IPS-NIHi11 (cell line): ENCODE measurements around the gene DOK4.

ENCODE experiments used
- DNase-seq: peaks from one replicate; pipeline ENCODE4 v3.0.0; 2012; ENCODE audit warnings: mixed read lengths, low spot score

DOK4 gene

GRCh38 chr16:57485916-57486857 is at the start of gene DOK4:
DOK4 (minus strand) TSS chr16:57486493; CDS start chr16:57479507, 6,986 bp downstream.
- peak; percentile 99 for DNase-seq

GRCh38 chr16:57535680-57536305 is 49.5 kb upstream of the DOK4 start:
- peak; percentile 99 for DNase-seq

GRCh38 chr16:57534881-57535658 is 48.8 kb upstream of the DOK4 start:
- DNase-seq = no peak

DNA sequence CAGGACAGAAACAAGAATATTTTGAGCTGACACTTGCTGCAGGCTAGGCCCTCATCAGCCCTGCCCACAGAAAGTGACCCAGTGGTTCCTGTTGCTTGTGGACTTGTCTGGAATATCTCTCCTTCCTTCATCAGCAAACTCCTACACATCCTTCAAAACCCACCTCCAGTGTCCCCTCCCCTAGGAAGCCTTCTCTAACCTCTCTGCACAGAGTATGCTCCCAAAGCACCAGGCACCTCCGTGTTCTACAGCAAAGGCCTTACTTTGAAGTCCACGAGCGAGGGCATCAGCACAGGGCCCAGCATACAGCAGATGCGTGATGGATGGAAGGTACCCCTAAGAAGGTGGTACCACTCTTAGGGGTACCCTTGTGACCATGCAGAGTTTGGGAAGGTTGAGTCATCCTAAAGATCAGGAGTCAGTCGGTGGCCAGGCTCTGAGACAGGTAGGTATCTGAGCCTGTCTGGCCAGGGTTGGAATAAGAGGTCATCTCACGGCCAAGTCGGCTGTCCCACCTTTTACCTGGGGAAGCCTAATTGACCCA is 48.1 kb upstream of the DOK4 start:
- DNase-seq = no peak

GRCh38 chr16:57533431-57534336 is 47.4 kb upstream of the DOK4 start:
- no peak for DNase-seq

DNA sequence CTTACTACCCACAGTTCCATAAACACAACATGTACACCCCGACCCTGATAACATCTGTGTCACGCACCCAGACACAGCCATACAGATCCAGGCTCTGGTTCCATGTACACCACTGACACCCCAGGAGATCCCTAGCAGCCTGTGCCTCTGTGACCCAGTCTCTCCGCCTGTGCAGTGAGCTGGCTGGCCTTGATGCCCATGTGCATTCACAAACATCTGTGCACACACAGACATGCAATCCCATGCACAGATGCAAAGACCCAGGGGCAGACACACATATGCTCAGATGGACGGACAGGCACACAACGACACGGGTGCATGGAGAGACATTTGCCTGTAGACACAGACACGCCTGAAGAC is 46.0 kb upstream of the DOK4 start:
- no peak for DNase-seq

GRCh38 chr16:57531635-57532265 is 45.5 kb upstream of the DOK4 start:
- no peak for DNase-seq

DNA sequence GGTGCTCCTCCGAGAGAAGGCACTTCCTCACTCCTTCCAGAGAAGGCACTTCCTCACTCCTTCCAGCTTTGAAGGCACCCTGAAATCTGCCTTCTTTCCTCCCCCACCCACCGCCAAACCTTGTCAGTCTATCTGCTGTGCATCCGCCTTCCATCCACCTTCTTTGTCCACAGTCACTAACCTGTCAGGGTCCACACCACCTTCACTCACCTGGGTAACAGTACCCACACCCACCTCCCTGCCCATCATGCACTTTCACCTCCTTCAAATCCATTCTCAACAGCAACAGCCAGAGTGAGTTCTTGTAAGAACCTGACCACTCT is 44.9 kb upstream of the DOK4 start:
- DNase-seq = no peak

GRCh38 chr16:57530522-57531252 is 44.4 kb upstream of the DOK4 start:
- no peak for DNase-seq

DNA sequence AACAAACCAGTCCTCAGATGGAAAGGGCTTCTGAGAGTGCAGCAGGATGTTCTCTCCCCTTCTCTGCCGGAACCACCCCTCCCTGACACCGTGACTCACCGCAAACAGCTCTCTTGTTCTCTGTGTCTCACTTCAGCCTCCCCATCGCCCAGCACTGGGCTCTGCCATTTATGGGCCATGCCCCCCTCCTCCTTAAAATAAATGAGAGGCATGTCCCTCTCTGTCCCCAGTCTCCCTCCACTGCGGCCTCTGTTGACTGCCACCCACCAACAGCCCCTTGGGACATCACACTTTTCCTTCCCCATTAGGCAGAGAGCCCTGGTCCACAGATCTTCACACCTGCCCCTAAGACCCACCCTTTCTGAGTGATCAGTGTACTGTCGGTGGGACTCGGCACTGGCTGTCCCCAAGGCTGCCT is 43.8 kb upstream of the DOK4 start:
- DNase-seq = no peak

DNA sequence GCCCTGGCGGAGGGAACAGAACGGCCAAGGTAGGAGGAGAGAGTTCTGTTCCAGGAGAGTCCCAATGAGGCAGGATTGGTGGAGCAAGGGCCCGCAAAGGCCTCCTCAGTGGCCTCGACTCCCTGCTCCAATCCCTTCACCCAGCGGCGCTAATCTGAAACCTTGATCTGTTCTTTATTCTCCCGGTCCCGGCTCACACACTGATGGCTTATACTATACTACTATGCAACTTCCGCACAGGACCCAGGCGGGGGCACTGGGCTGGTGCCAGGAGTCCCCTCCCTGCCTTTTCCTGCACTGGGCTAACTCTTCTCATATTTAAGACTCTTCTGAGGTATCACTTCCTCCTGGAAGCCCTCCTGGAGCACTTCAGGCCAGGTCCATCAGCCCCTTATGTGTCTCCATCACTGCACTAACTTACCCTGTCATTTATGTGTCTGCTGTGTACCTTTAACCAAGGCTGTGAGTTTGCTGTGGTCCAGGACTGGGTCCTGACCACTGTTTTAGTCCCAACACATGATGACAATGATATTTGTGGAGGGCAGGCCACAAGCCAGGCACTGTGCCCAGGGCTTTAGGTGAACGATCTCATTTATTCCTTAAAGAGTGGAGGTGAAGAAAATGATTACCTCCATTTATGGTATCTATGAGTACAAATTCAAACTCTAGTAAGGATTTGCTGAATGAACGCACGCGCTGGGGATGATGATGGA is 43.3 kb upstream of the DOK4 start:
- DNase-seq = no peak

GRCh38 chr16:57528499-57529390 is 42.5 kb upstream of the DOK4 start:
- peak; percentile 92 for DNase-seq

DNA sequence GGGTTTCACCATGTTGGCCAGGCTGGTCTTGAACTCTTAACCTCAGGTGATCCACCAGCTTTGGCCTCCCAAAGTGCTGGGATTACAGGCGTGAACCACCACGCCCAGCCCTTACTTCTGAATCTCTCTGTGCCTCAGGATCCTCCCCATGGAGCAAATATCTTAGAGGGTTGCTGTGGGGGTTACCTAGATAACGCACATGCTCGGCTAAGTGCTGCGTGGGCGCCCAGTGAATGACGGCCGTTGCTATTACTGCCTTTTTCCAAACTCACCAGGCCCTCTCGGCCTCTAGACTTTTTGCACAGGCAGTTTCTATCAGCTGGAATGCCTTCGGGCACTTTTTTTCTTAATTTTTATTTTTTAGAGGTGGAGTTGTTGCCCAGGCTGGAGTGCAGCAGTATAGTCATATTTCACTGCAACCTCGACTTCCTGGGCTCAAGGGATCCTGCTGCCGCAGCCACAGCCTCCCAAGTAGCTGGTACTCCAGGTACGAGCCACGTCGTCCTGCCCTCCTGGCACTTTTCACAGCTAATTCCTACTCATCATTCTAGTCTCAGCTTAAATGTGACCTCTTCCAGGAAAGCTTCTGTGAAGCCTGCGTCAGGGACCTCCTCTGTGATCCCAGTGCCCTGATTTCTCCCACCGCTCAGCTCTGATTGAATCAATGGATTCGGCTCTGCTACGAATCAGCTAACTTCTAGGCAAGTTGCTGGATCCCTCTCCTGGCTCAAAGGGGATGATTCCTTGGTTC is 41.5 kb upstream of the DOK4 start:
- no peak for DNase-seq

- DNase-seq = no peak
These were observed 40.7 kb upstream of the DOK4 start for GRCh38 chr16:57527027-57527426.

DNA sequence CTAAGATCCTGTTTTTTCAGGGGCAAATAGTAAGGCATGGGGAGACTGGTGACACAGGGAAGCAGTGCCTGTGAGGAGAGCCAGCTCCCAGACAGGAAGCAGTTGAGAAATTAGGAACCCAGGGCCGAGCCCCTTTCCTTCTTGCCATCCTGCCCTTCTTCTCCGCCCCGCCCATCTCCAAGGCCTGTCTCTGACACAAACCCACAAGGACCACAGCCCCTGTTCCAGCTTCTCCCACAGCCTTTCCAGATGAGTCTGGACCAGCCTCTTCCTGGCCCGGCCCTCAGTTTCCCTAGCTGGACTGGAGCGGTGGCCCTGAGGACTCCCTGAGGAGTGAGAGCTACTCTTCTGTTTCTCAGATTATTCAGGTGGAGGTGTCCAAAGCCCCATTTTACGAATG is 40.2 kb upstream of the DOK4 start:
- no peak for DNase-seq

DNA sequence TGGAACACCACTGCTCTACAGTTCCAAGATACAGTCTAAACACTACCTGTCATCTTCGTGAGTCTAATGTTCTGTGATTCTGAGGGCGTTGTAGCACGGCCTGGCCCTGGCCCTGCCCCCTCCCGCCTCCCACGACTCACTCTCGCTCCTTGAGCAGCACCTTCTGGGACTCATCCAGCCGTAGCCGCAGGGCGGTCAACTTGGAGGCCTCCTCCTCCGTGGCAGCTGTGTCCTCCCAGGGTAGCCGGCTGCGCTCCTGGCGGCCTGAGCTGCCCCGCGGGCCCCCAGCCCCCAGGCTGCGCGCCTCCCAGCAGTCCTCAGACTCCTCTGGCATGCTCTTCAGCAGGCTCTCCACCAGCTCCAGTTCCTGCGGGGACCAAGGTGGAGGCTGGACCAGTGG is 39.5 kb upstream of the DOK4 start:
- DNase-seq = no peak

GRCh38 chr16:57522960-57523359 is 36.7 kb upstream of the DOK4 start:
- DNase-seq = no peak
